HG03025 (cell line): Measurements from ENCODE around the gene SLC13A3.

Source experiments
- ATAC-seq: cut with Tn5 transposase; IDR thresholded peaks from one replicate; pipeline ENCODE4 v1.9.1; 2021; ENCODE audit warnings: mild to moderate bottlenecking, moderate library complexity; ENCODE audit not compliant: unreplicated experiment, low FRiP score

The SLC13A3 gene

GRCh38 chr20:46638134-46638897, 12.9 kb downstream of the SLC13A3 start:
- ATAC-seq: no peak

GRCh38 chr20:46637427-46638133, 13.7 kb downstream of the SLC13A3 start:
- no peak for ATAC-seq

- no peak for ATAC-seq
Observed at GRCh38 chr20:46637020-46637419, 14.2 kb downstream of the SLC13A3 start.

GRCh38 chr20:46636514-46636913, 14.7 kb downstream of the SLC13A3 start:
- no peak for ATAC-seq

- no peak for ATAC-seq
Observed at GRCh38 chr20:46635514-46636136, 15.6 kb downstream of the SLC13A3 start.

- ATAC-seq: no peak
Observed at GRCh38 chr20:46634528-46634927, 16.7 kb downstream of the SLC13A3 start.

GRCh38 chr20:46631874-46632446, 19.3 kb downstream of the SLC13A3 start:
- no peak for ATAC-seq

- ATAC-seq: no peak
Observed at GRCh38 chr20:46631212-46631869, 19.9 kb downstream of the SLC13A3 start.

GRCh38 chr20:46630306-46630705, 21.0 kb downstream of the SLC13A3 start:
- ATAC-seq: no peak

- ATAC-seq: no peak
Observed at GRCh38 chr20:46629341-46629740, 21.9 kb downstream of the SLC13A3 start.

GRCh38 chr20:46627234-46627633, 24.0 kb downstream of the SLC13A3 start:
- no peak for ATAC-seq

- no peak for ATAC-seq
Observed at GRCh38 chr20:46626758-46627157, 24.5 kb downstream of the SLC13A3 start.

- no peak for ATAC-seq
Observed at GRCh38 chr20:46625875-46626373, 25.3 kb downstream of the SLC13A3 start.

- no peak for ATAC-seq
Observed at GRCh38 chr20:46624946-46625345, 26.3 kb downstream of the SLC13A3 start.

GRCh38 chr20:46622165-46622564, 29.1 kb downstream of the SLC13A3 start:
- ATAC-seq: no peak

GRCh38 chr20:46621492-46621891, 29.8 kb downstream of the SLC13A3 start:
- no peak for ATAC-seq

GRCh38 chr20:46619445-46619844, 31.8 kb downstream of the SLC13A3 start:
- ATAC-seq: no peak

GRCh38 chr20:46618316-46619100, 32.8 kb downstream of the SLC13A3 start:
- no peak for ATAC-seq

GRCh38 chr20:46614503-46614902, 36.8 kb downstream of the SLC13A3 start:
- no peak for ATAC-seq

GRCh38 chr20:46610145-46610544, 41.1 kb downstream of the SLC13A3 start:
- ATAC-seq: no peak
